Activated CD4-positive, alpha-beta T cell treated with anti-CD3 and anti-CD28 coated beads, Interleukin-2, amount 50 U/mL, for 4 hours (primary cell): ENCODE results near the gene ZNF14.
A peak's percentile ranks its signal among the peaks of the same experiment; 100 is the strongest.
"Not testable (repeated sequence)": the region's sequence is repeated elsewhere in the genome, so short reads cannot be mapped to it uniquely, and the experiment has no call there.

ENCODE experiments used
- DNase-seq, 2 experiments: peaks; one replicate each; pipeline ENCODE4 v3.0.0-alpha.2; 2020

Gene ZNF14

GRCh38 chr19:19732579-19733501 is at the start of gene ZNF14:
Gene ZNF14 (minus strand): TSS chr19:19733112. CDS start chr19:19732958, 154 bp downstream.
- DNase-seq: peak; percentile 88 to 89

- DNase-seq: not testable (repeated sequence)
These were observed 48.9 kb upstream of the ZNF14 start for GRCh38 chr19:19781791-19782190.

- DNase-seq: no peak
These were observed 45.8 kb upstream of the ZNF14 start for GRCh38 chr19:19778666-19779065.

GRCh38 chr19:19777692-19778091 is 44.8 kb upstream of the ZNF14 start:
- DNase-seq: no peak

- DNase-seq: peak; percentile 86 to 89
These were observed 43.5 kb upstream of the ZNF14 start for GRCh38 chr19:19776206-19777008.

DNA sequence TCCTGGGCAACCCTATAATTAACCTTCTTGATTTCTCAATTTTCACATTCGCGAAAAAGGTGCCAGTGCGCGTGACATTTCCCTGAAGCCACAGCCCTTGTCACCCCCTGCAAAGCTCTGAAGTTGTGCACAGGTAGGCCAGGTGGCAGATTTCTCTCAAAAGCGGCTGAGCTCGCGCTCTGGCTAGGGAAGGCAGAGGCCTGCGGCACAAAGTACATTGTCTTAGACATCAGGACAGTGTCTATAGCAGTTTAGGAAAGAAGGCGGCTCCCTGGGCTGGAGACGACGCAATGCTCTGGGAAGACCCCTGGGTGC is 42.9 kb upstream of the ZNF14 start:
- DNase-seq: no peak

DNA sequence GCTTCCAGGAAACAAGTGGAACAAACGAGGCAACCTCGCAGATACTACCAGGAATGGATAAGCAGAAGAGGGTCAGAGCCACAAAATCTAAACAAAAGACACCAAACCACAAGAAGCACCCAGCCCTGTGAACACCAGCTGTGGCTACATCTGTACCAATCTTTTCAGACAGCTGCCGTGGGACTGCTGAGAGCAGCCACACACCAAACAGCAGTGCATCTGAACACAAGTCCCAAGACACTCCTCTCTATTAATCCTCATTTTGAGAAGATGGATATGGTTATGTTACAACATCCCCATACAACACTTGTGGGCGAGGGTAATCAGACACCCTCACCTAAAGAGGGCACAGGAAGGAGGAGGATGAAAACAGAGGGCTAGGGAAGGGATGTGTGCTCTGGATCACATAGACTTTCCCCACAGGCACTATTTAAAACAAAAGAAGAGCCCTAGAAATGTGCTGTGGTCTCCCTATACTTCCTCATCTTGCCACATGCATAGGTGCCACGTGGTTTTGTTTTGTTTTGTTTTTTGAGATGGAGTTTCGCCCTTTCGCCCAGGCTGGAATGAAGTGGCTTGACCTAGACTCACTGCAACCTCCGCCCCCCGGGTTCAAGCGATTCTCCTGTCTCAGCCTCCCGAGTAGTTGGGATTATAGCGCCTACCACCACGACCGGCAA is 41.6 kb upstream of the ZNF14 start:
- DNase-seq: no peak

- not testable (repeated sequence) for DNase-seq
These were observed 39.1 kb upstream of the ZNF14 start for GRCh38 chr19:19771963-19772362.

DNA sequence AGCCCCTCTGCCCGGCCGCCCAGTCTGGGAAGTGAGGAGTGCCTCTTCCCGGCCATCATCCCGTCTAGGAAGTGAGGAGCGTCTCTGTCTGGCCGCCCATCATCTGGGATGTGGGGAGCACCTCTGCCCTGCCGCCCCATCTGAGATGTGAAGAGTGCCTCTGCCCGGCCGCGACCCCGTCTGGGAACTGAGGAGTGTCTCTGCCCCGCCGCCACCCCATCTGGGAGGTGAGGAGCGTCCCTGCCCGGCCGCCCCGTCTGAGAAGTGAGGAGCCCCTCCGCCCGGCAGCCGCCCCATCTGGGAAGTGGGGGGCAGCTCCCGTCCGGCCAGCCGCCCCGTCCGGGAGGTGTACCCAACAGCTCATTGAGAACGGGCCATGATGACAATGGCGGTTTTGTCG is 37.1 kb upstream of the ZNF14 start:
- DNase-seq: not testable (repeated sequence)

DNA sequence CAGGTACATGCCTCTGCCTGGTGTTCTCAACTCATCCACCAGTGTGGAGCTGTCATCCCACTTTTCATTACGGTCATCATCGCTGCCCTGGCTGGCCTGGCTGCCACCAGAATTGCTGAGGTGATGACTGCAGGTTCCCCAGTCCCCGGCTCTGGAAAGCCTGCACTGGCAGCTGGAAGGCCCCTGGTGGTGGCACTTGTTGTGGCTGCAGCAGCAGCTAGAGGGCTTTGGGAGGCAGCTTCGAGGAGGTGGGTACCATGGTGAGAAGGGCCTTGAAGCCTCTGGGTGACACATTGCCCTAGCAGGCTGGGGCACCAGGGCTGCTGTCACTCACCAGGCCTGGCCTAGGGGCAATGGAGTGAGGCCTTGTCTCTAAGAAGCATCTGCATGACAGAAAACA is 25.3 kb upstream of the ZNF14 start:
- no peak for DNase-seq

DNA sequence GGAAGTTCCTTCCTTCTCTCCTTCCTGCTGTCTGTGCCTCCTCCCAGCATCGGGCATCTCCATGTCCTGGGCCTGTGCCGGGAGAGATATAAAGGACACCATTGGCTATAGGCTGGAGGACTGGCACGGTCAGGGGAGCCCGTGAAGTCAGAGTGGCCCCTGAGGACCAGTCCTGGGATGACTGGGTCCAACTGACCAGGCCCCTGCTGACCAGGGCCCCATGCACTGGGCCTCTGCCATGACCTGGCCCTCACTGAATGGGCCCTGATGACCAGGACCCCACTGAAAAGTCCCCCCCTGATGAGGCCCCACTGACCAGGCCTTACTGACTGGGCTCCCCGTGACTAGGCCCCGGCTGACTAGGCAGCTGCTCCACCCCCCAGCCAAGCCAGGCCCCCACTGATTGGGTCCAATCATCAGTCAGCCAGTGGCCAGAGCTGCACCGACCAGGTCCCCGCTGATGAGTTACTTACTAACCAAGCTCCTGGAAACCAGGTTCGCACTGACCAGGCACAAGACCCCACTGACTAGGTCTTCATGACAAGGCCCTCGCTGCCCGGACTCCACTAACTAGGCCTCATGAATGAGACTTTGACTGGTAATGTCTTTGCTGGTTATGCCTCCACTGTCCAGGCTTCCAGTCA is 20.0 kb upstream of the ZNF14 start:
- DNase-seq: no peak

DNA sequence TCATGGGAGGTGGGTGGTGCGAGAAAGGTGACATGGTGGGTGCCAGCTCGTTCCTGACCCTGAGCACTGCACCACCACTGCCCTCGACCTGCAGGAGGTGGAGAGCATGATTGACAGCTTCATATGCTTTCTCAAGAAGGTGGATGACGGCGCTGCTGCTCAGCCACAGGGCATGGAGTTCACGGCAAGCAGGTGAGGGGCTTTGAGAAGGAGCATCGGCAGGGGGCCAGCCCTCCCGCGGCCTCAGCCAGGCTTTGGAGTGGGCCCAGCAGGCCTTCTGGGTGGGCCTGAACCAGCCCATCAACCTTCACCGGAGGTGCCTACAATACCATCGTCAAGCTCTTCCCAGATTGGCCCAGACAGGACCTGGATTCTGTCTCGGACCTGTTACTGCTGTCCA is 18.9 kb upstream of the ZNF14 start:
- DNase-seq: no peak

- no peak for DNase-seq
These were observed 18.2 kb upstream of the ZNF14 start for GRCh38 chr19:19750842-19751790.

DNA sequence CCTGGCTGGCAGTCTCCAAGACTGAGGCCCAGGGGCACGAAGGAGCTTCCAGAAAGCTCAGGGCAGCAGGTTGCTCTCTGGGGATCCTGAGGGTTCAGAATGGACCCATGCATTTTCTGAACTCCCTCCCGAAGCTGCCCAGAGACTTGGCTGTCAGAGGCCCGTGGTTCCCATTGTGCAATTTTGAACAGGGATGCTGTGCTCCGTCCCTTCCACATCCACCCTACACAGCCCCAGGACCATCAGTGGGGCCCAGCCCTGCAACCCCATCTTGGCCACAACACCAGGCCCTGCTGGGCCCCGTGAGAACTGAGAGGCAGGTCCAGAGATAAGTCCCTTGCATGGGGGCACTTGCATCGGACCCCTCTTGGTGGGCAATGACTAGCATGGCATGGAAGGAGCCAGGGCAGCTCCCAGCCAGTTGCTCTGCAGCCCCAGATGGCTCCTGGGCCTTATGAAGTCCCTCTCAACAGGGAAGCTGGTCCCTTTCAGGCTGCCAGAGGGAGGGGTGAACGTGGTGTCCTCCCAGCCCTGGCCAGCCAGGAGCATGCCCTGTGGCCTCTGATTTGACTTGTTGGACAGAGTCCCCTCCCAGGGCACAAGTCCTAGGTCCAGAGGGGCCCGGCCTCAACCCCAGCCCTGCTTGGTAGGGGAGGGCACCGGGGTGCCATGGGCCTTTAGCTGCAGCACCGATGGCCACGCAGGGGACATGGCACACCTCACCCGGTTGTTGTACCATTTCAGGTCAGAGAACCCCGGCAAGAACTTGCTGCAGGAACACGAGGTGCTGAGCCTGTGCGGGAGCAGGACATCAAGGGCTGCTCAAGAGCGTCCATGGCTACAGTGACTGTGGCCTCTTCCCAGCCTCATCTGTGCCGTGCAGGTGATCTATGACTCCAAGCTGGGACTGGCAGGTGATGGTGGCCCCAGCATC is 17.3 kb upstream of the ZNF14 start:
- DNase-seq: no peak

DNA sequence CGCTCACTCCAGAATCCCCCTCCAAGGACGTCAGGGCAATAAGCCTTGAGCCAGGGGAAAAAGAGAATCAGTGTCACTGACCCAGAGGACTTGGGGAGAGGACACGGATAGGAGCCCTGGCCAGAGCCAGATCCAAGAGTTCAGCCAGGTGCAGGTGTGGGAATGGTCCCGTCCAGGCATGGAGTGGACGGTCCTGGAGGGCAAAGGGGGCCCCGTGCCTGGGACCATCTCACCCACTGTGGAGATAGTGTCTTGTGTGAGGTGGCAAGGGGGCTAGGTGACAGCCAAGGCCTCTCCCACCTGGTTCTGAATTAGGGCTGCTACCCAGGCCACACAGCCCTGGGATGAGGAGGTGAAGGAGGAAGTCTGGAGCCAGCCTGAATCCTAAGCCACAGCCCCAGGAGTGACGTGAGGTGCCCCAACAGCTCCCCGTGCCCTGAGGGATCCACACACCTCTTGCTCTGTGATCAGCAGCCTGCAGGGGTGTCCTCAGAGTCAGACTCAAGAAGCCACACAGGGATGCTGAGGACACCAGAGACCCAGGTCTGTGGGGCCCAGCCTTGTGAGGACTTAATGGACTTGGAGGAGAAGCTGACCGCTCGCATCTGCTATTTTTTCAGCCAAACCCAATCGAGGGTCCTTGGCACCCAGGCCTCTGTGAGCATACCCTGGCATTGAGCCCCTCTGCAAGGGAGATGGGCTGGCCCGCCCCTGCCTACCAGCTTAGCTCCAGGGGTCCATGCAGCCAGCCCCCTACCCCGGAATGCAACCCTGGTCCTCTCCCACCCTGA is 16.4 kb upstream of the ZNF14 start:
- DNase-seq: no peak

DNA sequence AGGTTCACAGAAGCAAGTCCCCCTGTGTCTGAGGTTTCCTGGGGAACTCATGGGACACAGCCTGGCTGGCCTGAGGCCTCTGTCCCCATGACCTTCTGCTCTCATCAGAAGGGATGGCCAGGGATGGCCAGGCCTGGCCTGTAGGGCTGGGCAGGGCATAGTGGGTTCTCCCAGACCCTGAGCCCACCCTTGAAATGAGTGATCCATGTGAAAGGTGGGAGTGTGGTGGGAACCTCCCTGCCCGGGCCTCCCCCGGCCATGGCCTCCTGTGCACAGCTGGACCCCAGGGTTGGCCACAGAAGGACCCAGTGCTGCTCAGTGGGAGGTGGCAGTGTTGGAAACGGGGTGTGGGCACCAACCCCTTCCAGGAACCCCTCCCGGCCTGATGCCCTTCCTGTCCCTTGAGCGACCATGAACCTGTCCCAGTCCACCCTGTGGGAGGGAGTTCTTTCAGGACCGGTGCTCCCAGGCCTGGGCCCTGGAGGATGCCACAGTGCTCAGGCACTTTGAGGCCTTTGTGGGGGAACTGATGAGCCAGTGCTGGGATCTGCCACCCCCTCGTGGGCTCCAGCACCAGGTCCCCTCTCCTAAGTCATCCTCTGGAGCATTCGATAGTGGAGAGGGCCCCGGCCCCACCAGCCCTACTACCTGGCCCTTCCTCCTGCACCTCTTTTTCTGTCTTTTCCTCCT is 15.5 kb upstream of the ZNF14 start:
- DNase-seq: no peak

GRCh38 chr19:19747357-19748220 is 14.7 kb upstream of the ZNF14 start:
- no peak for DNase-seq
